Upper lobe of left lung (tissue), 6 donors: ENCODE results near the gene TMEM164. TPM values are rescaled to one million over a fixed set of nuclear protein-coding genes. Genes with fewer than 3 reads are reported as not detected.

Experiments used
- small RNA-seq, 4 donors: library from RNA; depleted of rRNA; stranded (forward); fragments of <200 nt; gene quantifications; one replicate each; pipeline ENCODE3, GENCODE V24; 2016
- total RNA-seq, 6 donors: library from RNA; depleted of rRNA in 4 of 6; stranded (reverse); fragments of >200 nt in 4 of 6; gene quantifications; one replicate each; pipeline versions ENCODE4 v1.1.0 to v1.2.1, GENCODE V29; 2016 to 2021
- donor health status: DM: no; HTN: no; CAD: no; lungs with moderate emphysema.
- donor health status: DM: no; HTN: yes; CAD: no; lungs with severe emphysema.

Gene TMEM164
- total RNA-seq, 6 donors from 2014 or later: 41.8 to 115 (median 61.8) TPM

Small RNA genes lying within 50 kb of the gene (small RNA-seq; reads per million reads assigned to genes)
- 0 reads per million in 4 donors for gene MIR3978
- gene MIR652: 48.2 to 107 (median 76.5) reads per million in 4 donors
- gene SNORD96B: 0.07 to 0.80 (median 0.27) reads per million in 4 donors
